ENCODE results near the gene TMEM167A.

DNA sequence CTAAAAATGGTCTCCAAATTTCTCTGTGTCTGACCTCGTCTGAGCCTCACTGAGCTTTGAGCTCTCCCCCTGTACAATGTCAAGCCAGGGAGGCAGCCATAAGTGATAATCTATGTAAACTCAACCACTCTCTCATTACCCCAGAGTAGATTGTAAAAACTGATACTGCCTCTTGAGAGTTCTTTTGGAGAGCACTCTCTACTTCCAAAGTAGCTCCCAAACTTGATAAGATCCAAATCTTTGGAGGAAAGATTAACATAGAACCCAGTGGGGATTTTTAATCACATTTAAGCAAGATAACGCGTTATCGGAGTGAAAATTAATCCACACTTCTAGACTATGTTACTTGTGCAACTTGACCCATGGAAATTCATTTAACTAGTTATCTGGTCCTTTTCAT is 54.9 kb downstream of the TMEM167A start:
- TF ChIP-seq POLR2A (IDR thresholded peaks at IDR 0.05; ENCODE audit: low read length) = no peak
- TF ChIP-seq GATA1 (IDR thresholded peaks at IDR 0.05; ENCODE audit: low read depth, low read length) = no peak

All from erythroblast (primary cell).